ENCODE data around the gene ZKSCAN1.
"Not testable (repeated sequence)": the region's sequence is repeated elsewhere in the genome, so short reads cannot be mapped to it uniquely, and the experiment has no call there.

Gene ZKSCAN1

GRCh38 chr7:100015232-100016214 lies at the start of gene ZKSCAN1:
Gene ZKSCAN1 (plus strand): TSS chr7:100015596. CDS start chr7:100023507, 7,911 bp downstream.
- DNase-seq = peak; percentile 80

- DNase-seq = no peak
Measured at GRCh38 chr7:99969298-99969697, 46.1 kb upstream of the ZKSCAN1 start.

GRCh38 chr7:99969813-99970212 lies 45.6 kb upstream of the ZKSCAN1 start:
- DNase-seq = not testable (repeated sequence)

- no peak for DNase-seq
Measured at GRCh38 chr7:99971242-99971641, 44.2 kb upstream of the ZKSCAN1 start.

- not testable (repeated sequence) for DNase-seq
Measured at GRCh38 chr7:99973817-99974216, 41.6 kb upstream of the ZKSCAN1 start.

GRCh38 chr7:99974681-99975080 lies 40.7 kb upstream of the ZKSCAN1 start:
- no peak for DNase-seq

GRCh38 chr7:99975782-99976521 lies 39.4 kb upstream of the ZKSCAN1 start, which contains the start of gene AZGP1:
Gene AZGP1 (minus strand): TSS chr7:99976031. CDS start chr7:99976020, 11 bp downstream.
- DNase-seq = no peak

GRCh38 chr7:99976626-99977025 lies 38.8 kb upstream of the ZKSCAN1 start:
- no peak for DNase-seq

GRCh38 chr7:99979814-99980225 lies 35.6 kb upstream of the ZKSCAN1 start:
- peak; percentile 68 for DNase-seq

GRCh38 chr7:99980448-99980872 lies 34.9 kb upstream of the ZKSCAN1 start:
- not testable (repeated sequence) for DNase-seq

- not testable (repeated sequence) for DNase-seq
Measured at GRCh38 chr7:99981066-99981465, 34.3 kb upstream of the ZKSCAN1 start.

- DNase-seq = no peak
Measured at GRCh38 chr7:99984593-99984992, 30.8 kb upstream of the ZKSCAN1 start.

- DNase-seq = not testable (repeated sequence)
Measured at GRCh38 chr7:99987306-99987705, 28.1 kb upstream of the ZKSCAN1 start.

GRCh38 chr7:99987846-99988245 lies 27.6 kb upstream of the ZKSCAN1 start:
- DNase-seq = no peak

- no peak for DNase-seq
Measured at GRCh38 chr7:99990460-99990852, 24.9 kb upstream of the ZKSCAN1 start.

GRCh38 chr7:99991543-99991942 lies 23.9 kb upstream of the ZKSCAN1 start:
- not testable (repeated sequence) for DNase-seq

- DNase-seq = no peak
Measured at GRCh38 chr7:99992330-99993038, 22.9 kb upstream of the ZKSCAN1 start.

- DNase-seq = no peak
Measured at GRCh38 chr7:99994819-99995218, 20.6 kb upstream of the ZKSCAN1 start.

- no peak for DNase-seq
Measured at GRCh38 chr7:99996755-99997544, 18.4 kb upstream of the ZKSCAN1 start.

GRCh38 chr7:99997545-99998137 lies 17.8 kb upstream of the ZKSCAN1 start:
- DNase-seq = peak; percentile 64

GRCh38 chr7:100000239-100000638 lies 15.2 kb upstream of the ZKSCAN1 start:
- DNase-seq = no peak
